Aorta (tissue), 5 donors: ENCODE measurements around the gene CHAMP1. TPM values are rescaled to one million over a fixed set of nuclear protein-coding genes. Genes with fewer than 3 reads are reported as not detected.
"Not testable (repeated sequence)": the region's sequence is repeated elsewhere in the genome, so short reads cannot be mapped to it uniquely, and the experiment has no call there.

Source experiments
- ATAC-seq: fragments of 200-7000 bp; cut with Tn5 transposase; one replicate; pipeline ENCODE4 v1.9.1; 2022; ENCODE audit warnings: moderate library complexity; ENCODE audit not compliant: low FRiP score
- DNase-seq, 2 donors: peaks; one replicate each; pipeline ENCODE4 v3.0.0-alpha.2; 2020
- H3K27ac ChIP-seq, 2 donors: one replicate each; pipeline ENCODE4 v1.5.1; 2013; ENCODE audit warnings: low read length in 2 of 2, mild to moderate bottlenecking in 2 of 2, moderate library complexity in 2 of 2, control low read depth in 1 of 2, inconsistent platforms in 1 of 2, low read depth in 1 of 2
- H3K27me3 ChIP-seq, 2 donors: one replicate each; pipeline ENCODE4 v1.6.1; 2013; ENCODE audit warnings: control low read depth in 1 of 2, low read length in 1 of 2, mild to moderate bottlenecking in 1 of 2, moderate library complexity in 1 of 2; ENCODE audit not compliant: insufficient read depth in 2 of 2, control insufficient read depth in 1 of 2
- H3K36me3 ChIP-seq, 2 donors: one replicate each; pipeline ENCODE4 v1.6.1; 2013; ENCODE audit warnings: control low read depth in 1 of 2, low read length in 1 of 2, mild to moderate bottlenecking in 1 of 2; ENCODE audit not compliant: insufficient read depth in 2 of 2, control insufficient read depth in 1 of 2
- H3K4me1 ChIP-seq, 2 donors: one replicate each; pipeline ENCODE4 v1.6.1; 2013; ENCODE audit warnings: low read length in 2 of 2, control low read depth in 1 of 2, mild to moderate bottlenecking in 1 of 2, moderate library complexity in 1 of 2; ENCODE audit not compliant: insufficient read depth in 2 of 2, control insufficient read depth in 1 of 2
- H3K4me3 ChIP-seq, 2 donors: one replicate each; pipeline ENCODE4 v1.5.1; 2013; ENCODE audit warnings: low read length in 2 of 2, control low read depth in 1 of 2, mild to moderate bottlenecking in 1 of 2
- H3K9me3 ChIP-seq: one replicate; pipeline ENCODE4 v1.6.1; 2013; ENCODE audit warnings: mild to moderate bottlenecking, low read length; ENCODE audit not compliant: control insufficient read depth
- WGBS, 2 donors: extraction: QIAGEN DNeasy Blood & Tissue Kit; methylation state at CpG; one replicate each; pipeline ENCODE4 v1.1.7; 2013; 5-methylcytosine and 5-hydroxymethylcytosine counted together
- intact Hi-C, 2 donors: fragments of 100-400 bp; cut with DNase I; formaldehyde crosslinking; loops; one replicate each; pipeline versions ENCODE4 v1.14.2 to v1.15.0; 2022
- polyA plus RNA-seq, 2 donors: library from polyadenylated mRNA; stranded (reverse); fragments of 200-250 nt; gene quantifications; one replicate each; pipeline ENCODE4 v1.2.3, GENCODE V29; 2013
- total RNA-seq, 2 donors: library from RNA; stranded (reverse); fragmentation: NEBNext Ultra II Directional; extraction: Animal tissue kit (Norgen Biotek cat#: 25700); gene quantifications; one replicate each; pipeline ENCODE4 v1.2.1, GENCODE V29; 2021
- donor health status: healthy with polysubstance abuse.
- donor health status: Bipolar disorder and iron deficiency.
- donor health status: DM: no; HTN: no; CAD: no.
- donor health status: DM: no; HTN: no; CAD: no.
- donor health status: DM: yes; HTN: yes; CAD: no.

The CHAMP1 gene
- total and polyA plus RNA-seq, 4 donors = 5.2 to 16.4 (median 11.0) TPM

GRCh38 chr13:114320065-114320464 is 5.8 kb downstream of the CHAMP1 start:
- DNase-seq (no peak), ATAC-seq (no peak)
- no peak overlapping the region for H3K27ac ChIP-seq
- no peaks in the 10 kb centered on the region for H3K27me3 ChIP-seq
- intact Hi-C loops = no loop called here
- no peaks in the 10 kb centered on the region for H3K4me1 ChIP-seq
- peaks cover 10 to 12% of the 10 kb centered on the region in 2 donors for H3K36me3 ChIP-seq
- H3K9me3 ChIP-seq = no peaks in the 10 kb centered on the region
- no peak overlapping the region for H3K4me3 ChIP-seq

GRCh38 chr13:114321256-114321655 is 7.0 kb downstream of the CHAMP1 start:
- intact Hi-C loops = no loop called here
- H3K4me3 ChIP-seq = no peak overlapping the region
- no peaks in the 10 kb centered on the region for H3K4me1 ChIP-seq
- DNase-seq = no peak
- 92 to 95% methylated on average over 3 of the region's 3 CpGs for WGBS, 2 donors
- no peak overlapping the region for H3K27ac ChIP-seq
- no peak for ATAC-seq
- H3K9me3 ChIP-seq = no peaks in the 10 kb centered on the region
- H3K36me3 ChIP-seq = peaks cover 10 to 20% of the 10 kb centered on the region in 2 donors
- no peaks in the 10 kb centered on the region for H3K27me3 ChIP-seq

GRCh38 chr13:114323349-114323748 is 9.0 kb downstream of the CHAMP1 start:
- Histone ChIP-seq H3K36me3 (peaks cover 10 to 20% of the 10 kb centered on the region in 2 donors), H3K4me3 (no peak overlapping the region), H3K27ac (no peak overlapping the region), H3K9me3 (no peaks in the 10 kb centered on the region), H3K27me3 (no peaks in the 10 kb centered on the region), H3K4me1 (no peaks in the 10 kb centered on the region)
- intact Hi-C loops = no loop called here
- DNase-seq = no peak
- 89 to 90% methylated on average over 2 of the region's 2 CpGs for WGBS, 2 donors
- no peak for ATAC-seq

GRCh38 chr13:114324334-114324733 is 10.0 kb downstream of the CHAMP1 start:
- intact Hi-C loops = no loop called here
- no peak for DNase-seq
- Histone ChIP-seq H3K4me3 (no peak overlapping the region), H3K4me1 (no peaks in the 10 kb centered on the region), H3K36me3 (peaks cover 10 to 20% of the 10 kb centered on the region in 2 donors), H3K27ac (no peak overlapping the region), H3K9me3 (no peaks in the 10 kb centered on the region), H3K27me3 (no peaks in the 10 kb centered on the region)
- ATAC-seq = no peak
- 96% methylated on average over 4 of the region's 4 CpGs for WGBS, 2 donors

- Histone ChIP-seq H3K36me3 (peaks cover 10 to 23% of the 10 kb centered on the region in 2 donors), H3K27ac (no peak overlapping the region), H3K4me3 (no peak overlapping the region), H3K4me1 (no peaks in the 10 kb centered on the region), H3K27me3 (no peaks in the 10 kb centered on the region), H3K9me3 (no peaks in the 10 kb centered on the region)
- ATAC-seq = no peak
- intact Hi-C loops = no loop called here
- WGBS, 2 donors = 95 to 96% methylated on average over 3 of the region's 3 CpGs
- DNase-seq = no peak
Measured at GRCh38 chr13:114325729-114326128, 11.4 kb downstream of the CHAMP1 start.

GRCh38 chr13:114328034-114328433 is 13.7 kb downstream of the CHAMP1 start:
- intact Hi-C loops = no loop called here
- 82 to 86% methylated on average over 6 of the region's 6 CpGs for WGBS, 2 donors

GRCh38 chr13:114328595-114328994 is 14.3 kb downstream of the CHAMP1 start:
- Histone ChIP-seq H3K36me3 (peaks cover 7 to 23% of the 10 kb centered on the region in 2 donors), H3K4me3 (no peak overlapping the region), H3K9me3 (no peaks in the 10 kb centered on the region), H3K27me3 (no peaks in the 10 kb centered on the region), H3K4me1 (no peaks in the 10 kb centered on the region), H3K27ac (no peak overlapping the region)
- 92 to 95% methylated on average over 1 of the region's 1 CpG for WGBS, 2 donors
- ATAC-seq (no peak), DNase-seq (no peak)
- intact Hi-C loops = no loop called here

More at GRCh38 chr13:114328034-114328433, 13.7 kb downstream of the CHAMP1 start:
- H3K36me3 ChIP-seq = peaks cover 7 to 23% of the 10 kb centered on the region in 2 donors
- no peak overlapping the region for H3K4me3 ChIP-seq
- no peak overlapping the region for H3K27ac ChIP-seq
- no peaks in the 10 kb centered on the region for H3K4me1 ChIP-seq
- DNase-seq (no peak), ATAC-seq (no peak)
- H3K9me3 ChIP-seq = no peaks in the 10 kb centered on the region
- no peaks in the 10 kb centered on the region for H3K27me3 ChIP-seq

- H3K4me1 ChIP-seq = no peaks in the 10 kb centered on the region
- no peaks in the 10 kb centered on the region for H3K27me3 ChIP-seq
- peaks cover 0 to 11% of the 10 kb centered on the region in 2 donors for H3K36me3 ChIP-seq
- H3K9me3 ChIP-seq = no peaks in the 10 kb centered on the region
- ATAC-seq = no peak
- no peak overlapping the region for H3K27ac ChIP-seq
- intact Hi-C loops = no loop called here
- WGBS, 2 donors = 88 to 91% methylated on average over 5 of the region's 5 CpGs
- no peak for DNase-seq
- H3K4me3 ChIP-seq = no peak overlapping the region
Measured at GRCh38 chr13:114330086-114330485, 15.8 kb downstream of the CHAMP1 start.

GRCh38 chr13:114333881-114334280 is 19.6 kb downstream of the CHAMP1 start:
- H3K9me3 ChIP-seq, H3K4me1 ChIP-seq, H3K27ac ChIP-seq, H3K27me3 ChIP-seq, ATAC-seq, intact Hi-C loops, H3K36me3 ChIP-seq, H3K4me3 ChIP-seq, DNase-seq: not testable (repeated sequence)
- 66 to 77% methylated on average over 3 of the region's 3 CpGs for WGBS, 2 donors
